Neutrophil (primary cell): ENCODE measurements around the gene PAWR.

Experiments
- H3K27ac ChIP-seq: fragments of 200-600 bp; sonication (generic); 2 replicates; pipeline ENCODE4 v1.5.1; 2016; ENCODE audit warnings: mild to moderate bottlenecking, moderate library complexity
- H3K27me3 ChIP-seq: fragments of 200-600 bp; sonication (generic); 2 replicates; pipeline ENCODE4 v1.6.0; 2016; ENCODE audit warnings: mild to moderate bottlenecking
- H3K36me3 ChIP-seq: fragments of 200-600 bp; sonication (generic); 2 replicates; pipeline ENCODE4 v1.5.1; 2017
- H3K4me1 ChIP-seq, 2 experiments: fragments of 200-600 bp in 1 of 2; sonication (generic) in 1 of 2; 1 replicate in 1 of 2; 2 replicates in 1 of 2; pipeline versions ENCODE4 v1.5.1 to v1.6.1; 2013 to 2016; ENCODE audit warnings: low read depth in 1 of 2, low read length in 1 of 2, mild to moderate bottlenecking in 1 of 2, moderate library complexity in 1 of 2; ENCODE audit not compliant: control insufficient read depth in 1 of 2, insufficient read depth in 1 of 2
- H3K4me3 ChIP-seq, 2 experiments: fragments of 200-600 bp in 1 of 2; sonication (generic) in 1 of 2; 1 replicate in 1 of 2; 2 replicates in 1 of 2; pipeline ENCODE4 v1.5.1; 2013 to 2016; ENCODE audit warnings: low read depth in 1 of 2, low read length in 1 of 2, mild to moderate bottlenecking in 1 of 2, moderate library complexity in 1 of 2
- H3K9me3 ChIP-seq: fragments of 200-600 bp; sonication (generic); 2 replicates; pipeline ENCODE4 v1.5.1; 2016
- CTCF ChIP-seq: fragments of 200-600 bp; sonication (generic); IDR thresholded peaks from 2 replicates; pipeline ENCODE4 v1.5.1; 2016; ENCODE audit warnings: antibody characterized with exemption

The PAWR gene

GRCh38 chr12:79597910-79598309 is 92.9 kb downstream of the PAWR start:
- Histone ChIP-seq H3K36me3 (no peaks in the 10 kb centered on the region), H3K27ac (no peak overlapping the region), H3K27me3 (no peaks in the 10 kb centered on the region), H3K9me3 (no peaks in the 10 kb centered on the region), H3K4me1 (no peaks in the 10 kb centered on the region), H3K4me3 (no peak overlapping the region)
- no peak for TF ChIP-seq CTCF

- H3K27me3 ChIP-seq = no peaks in the 10 kb centered on the region
- no peaks in the 10 kb centered on the region for H3K9me3 ChIP-seq
- H3K4me1 ChIP-seq = no peaks in the 10 kb centered on the region
- no peak overlapping the region for H3K27ac ChIP-seq
- H3K36me3 ChIP-seq = no peaks in the 10 kb centered on the region
- no peak for TF ChIP-seq CTCF
- no peak overlapping the region for H3K4me3 ChIP-seq
Observed at GRCh38 chr12:79596719-79597350, 93.9 kb downstream of the PAWR start.

- Histone ChIP-seq H3K27me3 (no peaks in the 10 kb centered on the region), H3K36me3 (no peaks in the 10 kb centered on the region), H3K4me3 (no peak overlapping the region), H3K27ac (no peak overlapping the region), H3K4me1 (no peaks in the 10 kb centered on the region), H3K9me3 (no peaks in the 10 kb centered on the region)
- no peak for TF ChIP-seq CTCF
Observed at GRCh38 chr12:79595273-79595672, 95.5 kb downstream of the PAWR start.

- TF ChIP-seq CTCF = no peak
- Histone ChIP-seq H3K9me3 (no peaks in the 10 kb centered on the region), H3K27me3 (no peaks in the 10 kb centered on the region), H3K4me1 (no peaks in the 10 kb centered on the region), H3K4me3 (no peak overlapping the region), H3K27ac (no peak overlapping the region), H3K36me3 (no peaks in the 10 kb centered on the region)
Observed at GRCh38 chr12:79592865-79593264, 97.9 kb downstream of the PAWR start.

- TF ChIP-seq CTCF = no peak
- no peaks in the 10 kb centered on the region for H3K9me3 ChIP-seq
- H3K4me1 ChIP-seq = no peaks in the 10 kb centered on the region
- no peak overlapping the region for H3K27ac ChIP-seq
- H3K4me3 ChIP-seq = no peak overlapping the region
- no peaks in the 10 kb centered on the region for H3K36me3 ChIP-seq
- H3K27me3 ChIP-seq = no peaks in the 10 kb centered on the region
Observed at GRCh38 chr12:79591988-79592387, 98.8 kb downstream of the PAWR start.

- H3K9me3 ChIP-seq = no peaks in the 10 kb centered on the region
- H3K27me3 ChIP-seq = no peaks in the 10 kb centered on the region
- H3K4me1 ChIP-seq = no peaks in the 10 kb centered on the region
- H3K27ac ChIP-seq = no peak overlapping the region
- no peak for TF ChIP-seq CTCF
- H3K36me3 ChIP-seq = no peaks in the 10 kb centered on the region
- no peak overlapping the region for H3K4me3 ChIP-seq
Observed at GRCh38 chr12:79590751-79591150, 100.0 kb downstream of the PAWR start.
